GM21423 (cell line): ENCODE data around the gene CHD5.
"Not testable (repeated sequence)": the region's sequence is repeated elsewhere in the genome, so short reads cannot be mapped to it uniquely, and the experiment has no call there.

Experiments used
- ATAC-seq: cut with Tn5 transposase; IDR thresholded peaks from one replicate; pipeline ENCODE4 v1.9.1; 2021; ENCODE audit warnings: mild to moderate bottlenecking, moderate library complexity; ENCODE audit not compliant: unreplicated experiment

The CHD5 gene

DNA sequence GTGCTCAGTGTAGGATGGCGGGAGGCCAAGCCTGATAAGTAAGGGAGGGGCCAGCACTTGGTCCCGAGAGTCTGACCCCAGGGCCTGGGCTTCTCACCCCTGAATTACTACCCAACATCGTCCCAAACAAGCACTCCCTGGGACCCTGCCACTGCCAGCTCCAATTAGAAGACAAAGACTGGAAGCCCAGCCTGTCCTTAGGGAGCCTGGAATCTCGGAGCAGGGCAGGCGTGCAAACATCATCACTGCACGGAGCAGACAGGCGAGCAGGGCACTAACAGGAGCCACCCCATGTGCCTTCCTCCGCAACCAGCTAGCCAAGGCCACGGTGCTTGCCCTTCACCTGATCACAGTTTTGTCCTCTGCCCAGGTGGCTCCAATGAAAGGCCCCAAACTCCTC, 111.2 kb downstream of the CHD5 start:
- no peak for ATAC-seq

DNA sequence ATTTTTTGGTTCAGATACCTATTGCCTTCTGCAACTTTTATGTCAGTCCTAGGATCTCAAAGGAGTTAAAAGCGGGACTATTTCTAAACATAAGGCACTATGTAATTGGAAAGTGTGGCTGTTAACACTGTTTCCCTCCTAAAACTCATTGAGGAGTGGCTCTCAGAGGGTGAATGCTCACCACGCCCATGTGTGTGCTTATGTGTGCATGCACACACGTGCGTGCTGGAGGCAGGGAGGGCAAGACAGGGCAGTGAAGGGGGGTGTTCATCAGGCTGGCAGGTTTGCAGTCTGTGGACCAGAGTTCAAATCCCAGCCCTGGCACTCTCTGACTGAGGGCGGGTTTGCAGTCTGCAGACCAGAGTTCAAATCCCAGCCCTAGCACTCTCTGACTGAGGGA, 112.0 kb downstream of the CHD5 start:
- ATAC-seq, result no peak

GRCh38 chr1:6066680-6067079, 113.4 kb downstream of the CHD5 start:
- ATAC-seq, result no peak

DNA sequence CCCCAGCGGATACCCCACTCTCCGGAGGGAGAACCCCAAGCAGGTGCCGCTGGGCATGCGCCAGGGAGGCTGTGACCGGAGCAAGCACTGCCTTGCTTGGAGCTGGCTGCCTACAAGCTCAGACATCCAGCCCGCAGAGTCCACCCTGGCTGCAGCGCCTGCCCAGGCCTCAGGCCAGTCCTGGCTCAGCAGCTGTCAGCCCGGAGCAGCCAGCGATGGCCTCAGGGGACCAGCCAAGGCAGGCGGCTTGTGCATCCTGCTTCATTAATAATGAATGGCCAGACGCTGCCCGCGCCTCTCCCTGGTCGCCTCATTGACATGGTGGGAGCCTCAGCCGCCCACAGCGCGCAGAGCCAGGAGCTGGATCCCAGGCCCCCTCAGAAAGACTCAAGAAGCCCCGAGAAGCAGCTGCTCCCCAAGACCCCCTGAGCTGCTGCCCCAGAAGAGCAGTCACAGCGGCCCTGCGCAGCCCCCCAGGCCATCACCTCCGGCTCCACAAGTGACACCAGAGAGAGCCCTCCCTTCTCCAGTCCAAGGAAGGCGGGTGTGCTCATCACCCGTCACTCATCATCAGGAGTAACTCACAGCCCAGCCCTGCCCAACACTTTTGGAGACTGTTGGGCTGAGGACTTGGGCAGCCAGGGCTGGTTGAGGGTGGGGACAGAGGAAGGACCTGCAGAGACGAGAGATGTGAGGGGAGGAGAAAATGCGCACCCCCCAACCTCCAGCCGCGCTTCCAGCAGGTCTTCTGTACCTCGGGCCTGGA, 114.8 kb downstream of the CHD5 start:
- no peak for ATAC-seq

- ATAC-seq, result not testable (repeated sequence)
Observed at GRCh38 chr1:6063532-6064053, 116.5 kb downstream of the CHD5 start.

GRCh38 chr1:6062670-6063069, 117.5 kb downstream of the CHD5 start:
- ATAC-seq, result no peak

DNA sequence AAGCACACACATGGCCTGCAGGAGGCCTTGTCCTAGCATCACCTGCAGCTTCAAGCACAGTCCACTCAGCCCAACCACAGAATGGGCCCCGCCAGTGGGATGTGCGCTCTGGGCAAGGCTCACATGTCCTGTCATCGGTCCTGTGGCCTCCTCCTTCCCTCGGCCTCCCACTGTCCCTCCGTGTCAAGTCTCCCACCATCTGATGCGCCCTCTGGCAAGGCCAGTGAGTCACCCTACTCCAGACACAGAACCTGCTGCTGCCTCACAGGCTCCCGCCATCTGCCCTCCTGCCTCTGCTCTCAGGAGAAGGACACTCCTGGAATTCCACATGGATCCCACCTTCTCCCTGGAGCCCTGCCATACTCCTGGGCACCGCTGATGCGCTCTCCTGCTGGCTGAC, 120.3 kb downstream of the CHD5 start:
- no peak for ATAC-seq

DNA sequence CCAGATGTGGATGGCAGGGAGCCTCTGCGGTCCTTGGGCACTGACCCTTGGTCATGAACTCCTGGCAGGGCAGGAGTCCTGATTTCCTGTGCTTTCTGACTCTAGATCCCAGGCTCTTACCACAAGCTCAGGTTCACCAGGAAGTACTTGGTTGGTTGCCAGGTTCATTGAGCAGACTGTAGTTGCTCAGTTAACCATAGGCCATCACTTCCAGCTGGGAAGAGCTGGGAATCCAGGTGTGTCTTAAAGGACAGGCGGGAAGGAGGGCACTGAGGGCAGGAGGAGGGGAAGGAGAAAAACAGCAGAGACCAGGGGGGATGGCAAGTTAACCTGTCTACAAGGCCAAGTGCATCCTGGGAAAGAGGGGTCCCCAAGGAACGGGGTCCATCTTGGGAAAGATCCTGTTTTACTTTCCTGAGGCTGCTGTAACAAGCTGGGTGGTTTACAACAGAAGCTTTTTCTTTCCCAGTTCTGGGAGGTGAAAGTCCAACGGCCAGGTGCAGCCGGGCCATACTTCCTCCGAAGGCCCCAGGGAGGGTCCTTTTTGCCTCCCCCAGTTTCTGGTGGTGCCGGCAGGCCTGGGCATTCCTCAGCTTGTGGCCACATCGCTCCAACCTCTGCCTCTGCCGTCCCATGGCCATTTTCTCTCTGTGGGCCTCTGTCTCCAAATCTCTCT, 122.8 kb downstream of the CHD5 start:
- ATAC-seq, result no peak

GRCh38 chr1:6056572-6056948, 123.6 kb downstream of the CHD5 start:
- ATAC-seq, result no peak

DNA sequence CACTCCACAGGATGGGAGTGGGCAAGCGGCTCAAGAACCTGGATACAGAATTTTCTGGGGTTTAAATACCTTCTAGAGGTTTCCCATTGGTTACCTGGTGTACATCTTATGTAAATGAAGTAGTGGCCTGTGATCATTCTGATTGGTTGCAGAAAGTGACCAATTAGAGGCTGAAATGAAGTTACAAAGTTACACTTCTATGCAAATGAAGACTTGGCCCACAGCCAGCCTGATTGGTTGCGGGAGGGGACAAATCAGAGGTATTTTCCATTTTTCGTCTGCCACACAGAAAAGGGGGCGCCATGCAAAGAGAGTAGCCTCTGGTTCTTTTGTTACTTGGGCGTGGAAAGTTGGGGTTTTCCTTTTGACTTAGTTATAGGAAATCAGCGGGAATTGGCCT, 125.5 kb downstream of the CHD5 start:
- no peak for ATAC-seq

- ATAC-seq, result no peak
Observed at GRCh38 chr1:6053206-6053546, 126.9 kb downstream of the CHD5 start.

DNA sequence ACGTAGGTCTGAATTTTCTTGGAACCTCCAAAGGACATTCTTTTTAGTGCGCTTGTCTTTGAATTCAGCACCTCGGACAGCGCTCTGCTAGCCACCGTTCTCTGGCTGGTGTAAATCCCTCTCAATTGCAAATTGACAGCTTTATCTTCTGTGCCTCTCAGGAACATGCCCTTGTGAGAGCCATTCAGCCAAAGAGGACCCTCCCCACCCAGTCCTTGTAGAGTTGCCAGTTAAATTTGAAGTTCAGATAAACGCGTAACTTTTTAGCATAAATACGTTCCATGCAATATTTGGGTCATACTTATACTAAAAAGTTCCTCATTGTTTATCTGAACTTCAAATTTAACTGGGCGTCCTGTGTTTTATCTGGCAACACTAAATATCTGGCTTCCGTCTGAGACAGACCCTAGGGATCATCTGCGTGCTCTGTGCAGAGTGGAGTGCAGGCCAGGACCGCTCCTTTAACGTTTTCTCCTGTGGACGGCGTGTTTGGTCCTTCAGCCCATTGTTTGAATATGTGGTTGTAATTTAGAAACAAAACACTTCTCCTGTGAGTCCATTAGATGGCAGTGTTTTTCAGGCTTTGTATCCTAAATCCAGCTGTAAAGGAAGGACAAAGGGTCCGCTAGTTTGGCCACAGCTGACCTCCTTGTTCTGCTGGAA, 127.4 kb downstream of the CHD5 start:
- no peak for ATAC-seq
